ENCODE results near the gene MTHFD1L.

DNA sequence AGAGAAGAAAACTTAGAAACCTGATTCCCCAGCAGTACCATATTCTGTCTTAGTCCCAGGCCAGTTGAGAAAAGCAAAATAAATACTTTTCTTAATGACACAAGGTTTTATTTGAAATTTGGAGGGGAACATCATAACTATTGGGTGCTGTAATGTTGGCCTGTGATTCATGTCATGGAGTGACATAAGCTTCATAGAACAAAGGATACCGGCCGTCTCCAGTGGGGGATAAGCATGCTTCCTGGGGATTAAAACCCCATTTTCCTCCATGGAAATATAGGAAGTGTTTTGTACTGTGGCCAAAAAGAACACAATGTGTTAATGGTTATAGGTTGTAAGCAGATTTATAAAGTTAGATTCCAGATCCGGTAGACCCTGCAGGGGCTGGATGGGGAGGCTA, 18.0 kb downstream of the MTHFD1L start:
- TF ChIP-seq, protein P1, sequence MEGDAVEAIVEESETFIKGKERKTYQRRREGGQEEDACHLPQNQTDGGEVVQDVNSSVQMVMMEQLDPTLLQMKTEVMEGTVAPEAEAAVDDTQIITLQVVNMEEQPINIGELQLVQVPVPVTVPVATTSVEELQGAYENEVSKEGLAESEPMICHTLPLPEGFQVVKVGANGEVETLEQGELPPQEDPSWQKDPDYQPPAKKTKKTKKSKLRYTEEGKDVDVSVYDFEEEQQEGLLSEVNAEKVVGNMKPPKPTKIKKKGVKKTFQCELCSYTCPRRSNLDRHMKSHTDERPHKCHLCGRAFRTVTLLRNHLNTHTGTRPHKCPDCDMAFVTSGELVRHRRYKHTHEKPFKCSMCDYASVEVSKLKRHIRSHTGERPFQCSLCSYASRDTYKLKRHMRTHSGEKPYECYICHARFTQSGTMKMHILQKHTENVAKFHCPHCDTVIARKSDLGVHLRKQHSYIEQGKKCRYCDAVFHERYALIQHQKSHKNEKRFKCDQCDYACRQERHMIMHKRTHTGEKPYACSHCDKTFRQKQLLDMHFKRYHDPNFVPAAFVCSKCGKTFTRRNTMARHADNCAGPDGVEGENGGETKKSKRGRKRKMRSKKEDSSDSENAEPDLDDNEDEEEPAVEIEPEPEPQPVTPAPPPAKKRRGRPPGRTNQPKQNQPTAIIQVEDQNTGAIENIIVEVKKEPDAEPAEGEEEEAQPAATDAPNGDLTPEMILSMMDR (IDR thresholded peaks at IDR 0.05), result no peak
- TF ChIP-seq POLR2A (IDR thresholded peaks at IDR 0.05), result no peak
- TF ChIP-seq POLR2AphosphoS5 (IDR thresholded peaks at IDR 0.05), result no peak
- TF ChIP-seq EP300 (IDR thresholded peaks at IDR 0.05), result no peak
